Activated CD8-positive, alpha-beta T cell treated with anti-CD3 and anti-CD28 coated beads for 36 hours (primary cell): ENCODE data around the gene PPRC1. TPM values are rescaled to one million over a fixed set of nuclear protein-coding genes. Genes with fewer than 3 reads are reported as not detected.

Experiments used
- ATAC-seq: fragments of 200-7000 bp; cut with Tn5 transposase; one replicate; pipeline ENCODE4 v1.10.0; 2021; ENCODE audit warnings: mild to moderate bottlenecking, moderate library complexity
- CTCF ChIA-PET: fragments of 350-600 bp; sonication (Branson Sonifier 250); formaldehyde crosslinking; loops from one replicate; lab custom pipeline; 2021; ENCODE audit warnings: antibody characterized with exemption; lab: Charles Lee
- POLR2A ChIA-PET: fragments of 350-600 bp; sonication (Branson Sonifier 250); formaldehyde crosslinking; loops from one replicate; lab custom pipeline; 2021; ENCODE audit warnings: antibody characterized with exemption; lab: Charles Lee
- DNase-seq: peaks from one replicate; pipeline ENCODE4 v3.0.0-alpha.2; 2020
- H3K27ac Mint-ChIP-seq: one replicate; pipeline ENCODE4 v1.8.0; 2021; ENCODE audit warnings: mild to moderate bottlenecking, mixed read lengths
- H3K27me3 Mint-ChIP-seq: one replicate; pipeline ENCODE4 v1.8.0; 2021; ENCODE audit warnings: mixed read lengths
- H3K36me3 Mint-ChIP-seq: one replicate; pipeline ENCODE4 v1.8.0; 2021; ENCODE audit warnings: low read depth, mixed read lengths
- H3K4me1 Mint-ChIP-seq: one replicate; pipeline ENCODE4 v1.8.0; 2021; ENCODE audit warnings: low read depth, mixed read lengths
- H3K4me3 Mint-ChIP-seq: one replicate; pipeline ENCODE4 v1.8.0; 2021; ENCODE audit warnings: mild to moderate bottlenecking, moderate library complexity, mixed read lengths
- H3K9me3 Mint-ChIP-seq: one replicate; pipeline ENCODE4 v1.8.0; 2021; ENCODE audit warnings: mixed read lengths
- intact Hi-C: fragments of 100-400 bp; cut with micrococcal nuclease; formaldehyde crosslinking; loops from one replicate; pipeline ENCODE4 v1.10.0; 2022
- total RNA-seq, 2 experiments: library from RNA; stranded (reverse); gene quantifications; one replicate each; pipeline ENCODE4 v1.2.3, GENCODE V29; 2021
- TF ChIP-seq, protein P1 (sequence below): fragments of 200-600 bp; IDR thresholded peaks from one replicate; pipeline ENCODE4 v1.8.0; 2022; ENCODE audit warnings: antibody characterized with exemption, mild to moderate bottlenecking

Gene PPRC1
- total RNA-seq, 2 experiments from 2014 or later = 68.6 to 72.2 TPM

GRCh38 chr10:102109166-102110116 lies 23.4 kb upstream of the PPRC1 start:
- no peak for ATAC-seq
- H3K36me3 Mint-ChIP-seq = peaks cover 36% of the 10 kb centered on the region
- H3K27me3 Mint-ChIP-seq = no peaks in the 10 kb centered on the region
- intact Hi-C loops = no loop called here
- TF ChIP-seq, protein P1, sequence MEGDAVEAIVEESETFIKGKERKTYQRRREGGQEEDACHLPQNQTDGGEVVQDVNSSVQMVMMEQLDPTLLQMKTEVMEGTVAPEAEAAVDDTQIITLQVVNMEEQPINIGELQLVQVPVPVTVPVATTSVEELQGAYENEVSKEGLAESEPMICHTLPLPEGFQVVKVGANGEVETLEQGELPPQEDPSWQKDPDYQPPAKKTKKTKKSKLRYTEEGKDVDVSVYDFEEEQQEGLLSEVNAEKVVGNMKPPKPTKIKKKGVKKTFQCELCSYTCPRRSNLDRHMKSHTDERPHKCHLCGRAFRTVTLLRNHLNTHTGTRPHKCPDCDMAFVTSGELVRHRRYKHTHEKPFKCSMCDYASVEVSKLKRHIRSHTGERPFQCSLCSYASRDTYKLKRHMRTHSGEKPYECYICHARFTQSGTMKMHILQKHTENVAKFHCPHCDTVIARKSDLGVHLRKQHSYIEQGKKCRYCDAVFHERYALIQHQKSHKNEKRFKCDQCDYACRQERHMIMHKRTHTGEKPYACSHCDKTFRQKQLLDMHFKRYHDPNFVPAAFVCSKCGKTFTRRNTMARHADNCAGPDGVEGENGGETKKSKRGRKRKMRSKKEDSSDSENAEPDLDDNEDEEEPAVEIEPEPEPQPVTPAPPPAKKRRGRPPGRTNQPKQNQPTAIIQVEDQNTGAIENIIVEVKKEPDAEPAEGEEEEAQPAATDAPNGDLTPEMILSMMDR = no peak
- H3K27ac Mint-ChIP-seq = no peak overlapping the region
- H3K4me1 Mint-ChIP-seq = peaks cover 30% of the 10 kb centered on the region
- ChIA-PET POLR2A (interaction anchor here (0.5 to 0.9 kb wide), 4 partner anchors 17 to 1802 kb away, joined by 3 read pairs; no protein-coding TSS in a partner anchor), CTCF (interaction anchor here (1.9 kb wide), 2 partner anchors 36 to 269 kb away, joined by 5 to 6 read pairs; no protein-coding TSS in a partner anchor)
- H3K9me3 Mint-ChIP-seq = no peaks in the 10 kb centered on the region
- DNase-seq = no peak
- no peak overlapping the region for H3K4me3 Mint-ChIP-seq

DNA sequence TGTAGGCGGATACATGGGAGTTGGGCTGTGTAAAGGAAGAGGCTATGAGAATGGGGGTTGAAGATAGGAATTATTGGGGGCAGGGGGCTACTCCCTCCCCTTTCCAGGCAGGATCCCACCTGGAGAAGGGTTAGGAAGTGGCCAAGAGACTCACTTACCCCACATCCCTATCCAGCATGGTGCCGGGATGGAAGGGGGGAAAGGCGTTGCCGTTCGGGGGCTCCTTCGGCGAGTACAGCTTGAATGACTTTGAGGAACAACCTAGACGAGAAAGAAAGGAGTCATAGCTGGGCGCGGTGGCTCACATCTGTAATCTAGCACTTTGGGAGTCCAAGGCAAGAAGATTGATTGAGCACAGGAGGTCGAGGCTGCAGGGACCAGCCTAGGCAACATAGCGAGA lies 21.6 kb upstream of the PPRC1 start:
- TF ChIP-seq, protein P1 = no peak
- Mint-ChIP-seq H3K4me1 (peaks cover 28% of the 10 kb centered on the region), H3K9me3 (no peaks in the 10 kb centered on the region), H3K36me3 (peaks cover 37% of the 10 kb centered on the region), H3K27me3 (no peaks in the 10 kb centered on the region), H3K4me3 (no peak overlapping the region), H3K27ac (peak overlapping the region; percentile 15)
- ChIA-PET POLR2A (interaction anchor here (1.2 kb wide), 1 partner anchor 49 kb away, joined by 4 read pairs; no protein-coding TSS in a partner anchor), CTCF (interaction anchor here (0.7 to 2.8 kb wide), 5 partner anchors 11 to 270 kb away, joined by 3 to 10 read pairs (median 8); no protein-coding TSS in a partner anchor)
- no peak for ATAC-seq
- intact Hi-C loops = no loop called here
- no peak for DNase-seq

DNA sequence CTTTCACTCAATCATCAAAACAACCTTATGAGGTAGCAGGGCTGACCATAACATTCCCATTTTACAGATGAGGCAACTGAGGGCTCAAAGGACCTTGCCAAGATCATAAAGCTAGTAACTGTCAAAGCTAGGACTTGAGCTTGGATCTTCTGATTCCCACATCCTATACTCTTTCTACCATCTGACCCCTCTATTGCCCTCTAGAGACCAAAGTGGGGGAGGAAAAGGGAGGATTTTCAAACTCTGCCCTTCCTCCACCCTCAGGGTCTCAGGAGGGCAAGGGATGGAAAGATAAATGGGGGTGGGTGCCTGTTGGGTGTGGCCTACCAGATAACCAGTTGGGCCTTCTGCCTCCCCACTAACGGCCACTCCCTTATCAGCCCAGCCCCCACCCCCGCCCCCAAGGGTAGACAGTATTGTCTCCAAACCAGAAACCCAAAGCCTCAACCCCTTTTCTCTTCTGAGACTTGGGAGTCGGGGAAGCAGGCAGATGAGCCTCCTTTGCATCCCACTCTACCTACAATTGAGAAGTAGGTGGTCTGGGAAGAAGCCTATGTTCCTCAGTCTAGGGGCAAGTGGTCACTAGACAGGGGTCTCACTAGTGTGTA lies 20.5 kb upstream of the PPRC1 start:
- Mint-ChIP-seq H3K4me3 (peak overlapping the region; percentile 84), H3K9me3 (no peaks in the 10 kb centered on the region), H3K36me3 (peaks cover 37% of the 10 kb centered on the region), H3K4me1 (peaks cover 37% of the 10 kb centered on the region), H3K27ac (peak overlapping the region; percentile 18), H3K27me3 (no peaks in the 10 kb centered on the region)
- TF ChIP-seq, protein P1 = peak; percentile 28
- no peak for ATAC-seq
- no peak for DNase-seq
- ChIA-PET CTCF (interaction anchor here (0.7 to 2.8 kb wide), 7 partner anchors 10 to 271 kb away, joined by 3 to 10 read pairs (median 7); partner anchors contain the start of gene PPRC1), POLR2A (interaction anchor here (0.5 to 1.2 kb wide), 2 partner anchors 48 to 141 kb away, joined by 3 to 4 read pairs; no protein-coding TSS in a partner anchor)
- intact Hi-C loops = no loop called here

GRCh38 chr10:102113261-102113955 lies 19.4 kb upstream of the PPRC1 start:
- Mint-ChIP-seq H3K9me3 (no peaks in the 10 kb centered on the region), H3K36me3 (peaks cover 36% of the 10 kb centered on the region), H3K27me3 (no peaks in the 10 kb centered on the region), H3K27ac (peak overlapping the region; percentile 85), H3K4me3 (peak overlapping the region; percentile 84), H3K4me1 (peaks cover 48% of the 10 kb centered on the region)
- intact Hi-C loops = no loop called here
- POLR2A ChIA-PET = interaction anchor here (2.0 to 6.6 kb wide), 3 partner anchors 11 to 37 kb away, joined by 5 to 65 read pairs (median 7); partner anchors contain the start of genes NOLC1 and PPRC1
- TF ChIP-seq, protein P1 = no peak
- ATAC-seq (no peak), DNase-seq (peak; percentile 47)
- CTCF ChIA-PET = interaction anchor here (0.7 to 2.8 kb wide), 10 partner anchors 10 to 272 kb away, joined by 3 to 15 read pairs (median 3); partner anchors contain the start of gene PPRC1
